ENCODE data around the gene DPF1. TPM values are rescaled to one million over a fixed set of nuclear protein-coding genes. Genes with fewer than 3 reads are reported as not detected.

The DPF1 gene
- total RNA-seq, 2 donors from 2014 or later: 3.3 to 4.5 TPM

DNA sequence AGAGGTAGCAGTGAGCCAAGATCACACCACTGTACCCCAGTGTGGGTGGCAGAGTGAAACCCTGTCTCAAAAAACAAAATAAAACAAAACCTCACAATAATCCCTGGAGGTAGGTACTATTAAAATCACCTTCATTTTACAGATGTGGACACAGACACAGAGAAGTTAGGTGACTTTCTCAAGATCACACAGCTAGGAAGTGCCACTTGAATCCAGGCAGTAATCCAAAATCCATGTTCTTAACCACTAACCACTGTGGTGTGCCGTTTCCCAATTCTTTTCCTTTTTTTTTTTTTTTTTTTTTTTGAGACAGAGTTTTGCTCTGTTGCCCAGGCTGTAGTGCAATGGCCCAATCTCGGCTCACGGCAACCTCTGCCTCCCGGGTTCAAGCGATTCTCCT, 23.1 kb upstream of the DPF1 start:
- H3K36me3 Mint-ChIP-seq (ENCODE audit: low read depth): no peaks in the 10 kb centered on the region
- H3K27ac ChIP-seq (ENCODE audit: low read depth, low read length): no peak overlapping the region
- peaks cover 12% of the 10 kb centered on the region for H3K27me3 Mint-ChIP-seq (ENCODE audit: insufficient read depth)
- WGBS, 2 experiments (ENCODE audit: insufficient coverage in 1 of 2, insufficient read length in 1 of 2): 77 to 92% methylated on average over 2 to 5 of the region's 5 CpGs
- H3K4me1 Mint-ChIP-seq: peaks cover 18% of the 10 kb centered on the region
- H3K36me3 ChIP-seq (ENCODE audit: control insufficient read depth, insufficient read depth, low read length): no peaks in the 10 kb centered on the region
- no peak overlapping the region for H3K27ac Mint-ChIP-seq
- TF ChIP-seq, protein P1, sequence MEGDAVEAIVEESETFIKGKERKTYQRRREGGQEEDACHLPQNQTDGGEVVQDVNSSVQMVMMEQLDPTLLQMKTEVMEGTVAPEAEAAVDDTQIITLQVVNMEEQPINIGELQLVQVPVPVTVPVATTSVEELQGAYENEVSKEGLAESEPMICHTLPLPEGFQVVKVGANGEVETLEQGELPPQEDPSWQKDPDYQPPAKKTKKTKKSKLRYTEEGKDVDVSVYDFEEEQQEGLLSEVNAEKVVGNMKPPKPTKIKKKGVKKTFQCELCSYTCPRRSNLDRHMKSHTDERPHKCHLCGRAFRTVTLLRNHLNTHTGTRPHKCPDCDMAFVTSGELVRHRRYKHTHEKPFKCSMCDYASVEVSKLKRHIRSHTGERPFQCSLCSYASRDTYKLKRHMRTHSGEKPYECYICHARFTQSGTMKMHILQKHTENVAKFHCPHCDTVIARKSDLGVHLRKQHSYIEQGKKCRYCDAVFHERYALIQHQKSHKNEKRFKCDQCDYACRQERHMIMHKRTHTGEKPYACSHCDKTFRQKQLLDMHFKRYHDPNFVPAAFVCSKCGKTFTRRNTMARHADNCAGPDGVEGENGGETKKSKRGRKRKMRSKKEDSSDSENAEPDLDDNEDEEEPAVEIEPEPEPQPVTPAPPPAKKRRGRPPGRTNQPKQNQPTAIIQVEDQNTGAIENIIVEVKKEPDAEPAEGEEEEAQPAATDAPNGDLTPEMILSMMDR (conservative IDR thresholded peaks at IDR 0.05): no peak
- H3K9me3 ChIP-seq (ENCODE audit: control insufficient read depth, low read length): no peaks in the 10 kb centered on the region
- H3K4me1 ChIP-seq (ENCODE audit: control insufficient read depth, insufficient read depth, low read length): peaks cover 5% of the 10 kb centered on the region
- H3K4me3 Mint-ChIP-seq: no peak overlapping the region
- DNase-seq: no peak
- no peak overlapping the region for H3K4me3 ChIP-seq (ENCODE audit: low read length)
- no peak overlapping the region for H3K9ac ChIP-seq (ENCODE audit: extremely low read depth, low read length, poor library complexity, severe bottlenecking)
- H3K9me3 Mint-ChIP-seq: no peaks in the 10 kb centered on the region
- H3K27me3 ChIP-seq (ENCODE audit: control insufficient read depth, insufficient read depth, low read length, poor library complexity, severe bottlenecking): no peaks in the 10 kb centered on the region

DNA sequence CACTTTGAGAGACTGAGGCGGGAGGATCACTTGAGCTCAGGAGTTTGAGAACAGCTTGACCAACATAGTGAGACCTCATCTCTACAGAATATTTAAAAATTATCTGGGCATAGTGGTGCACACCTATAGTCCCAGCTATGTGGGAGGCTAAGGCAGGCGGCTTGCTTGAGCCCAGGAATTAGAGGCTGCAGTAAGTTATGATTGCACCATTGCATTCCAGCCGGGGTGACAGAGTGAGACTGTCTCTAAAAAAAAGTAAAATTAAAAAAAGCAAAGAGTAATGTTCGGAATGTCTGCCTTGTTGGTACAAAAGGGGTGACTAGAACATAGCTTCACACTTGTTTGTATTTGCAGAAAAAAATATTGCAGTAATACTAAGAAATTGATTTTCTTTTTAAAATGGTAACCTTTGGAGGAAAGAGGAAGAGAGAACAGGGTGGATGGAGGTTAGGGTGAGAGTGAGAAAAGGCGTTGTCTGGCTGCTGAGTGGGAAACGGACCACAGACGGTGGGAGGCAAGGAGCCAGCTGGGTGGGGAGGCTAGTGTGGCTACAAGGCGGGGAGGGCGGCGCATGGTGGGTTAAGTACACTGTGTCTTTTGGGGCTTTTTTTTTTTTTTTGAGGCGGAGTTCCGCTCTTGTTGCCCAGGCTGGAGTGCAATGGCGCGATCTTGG, 21.9 kb upstream of the DPF1 start:
- Histone ChIP-seq H3K9me3 (ENCODE audit: control insufficient read depth, low read length) (no peaks in the 10 kb centered on the region), H3K27ac (ENCODE audit: low read depth, low read length) (no peak overlapping the region), H3K4me1 (ENCODE audit: control insufficient read depth, insufficient read depth, low read length) (peaks cover 5% of the 10 kb centered on the region), H3K4me3 (ENCODE audit: low read length) (no peak overlapping the region), H3K36me3 (ENCODE audit: control insufficient read depth, insufficient read depth, low read length) (no peaks in the 10 kb centered on the region), H3K9ac (ENCODE audit: extremely low read depth, low read length, poor library complexity, severe bottlenecking) (no peak overlapping the region), H3K27me3 (ENCODE audit: control insufficient read depth, insufficient read depth, low read length, poor library complexity, severe bottlenecking) (no peaks in the 10 kb centered on the region)
- Mint-ChIP-seq H3K36me3 (ENCODE audit: low read depth) (no peaks in the 10 kb centered on the region), H3K27me3 (ENCODE audit: insufficient read depth) (peaks cover 11% of the 10 kb centered on the region), H3K27ac (no peak overlapping the region), H3K9me3 (no peaks in the 10 kb centered on the region), H3K4me3 (no peak overlapping the region), H3K4me1 (peaks cover 9% of the 10 kb centered on the region)
- TF ChIP-seq, protein P1 (conservative IDR thresholded peaks at IDR 0.05): no peak
- DNase-seq: no peak
- WGBS, 2 experiments (ENCODE audit: insufficient coverage in 1 of 2, insufficient read length in 1 of 2): 88 to 90% methylated on average over 8 to 14 of the region's 14 CpGs

DNA sequence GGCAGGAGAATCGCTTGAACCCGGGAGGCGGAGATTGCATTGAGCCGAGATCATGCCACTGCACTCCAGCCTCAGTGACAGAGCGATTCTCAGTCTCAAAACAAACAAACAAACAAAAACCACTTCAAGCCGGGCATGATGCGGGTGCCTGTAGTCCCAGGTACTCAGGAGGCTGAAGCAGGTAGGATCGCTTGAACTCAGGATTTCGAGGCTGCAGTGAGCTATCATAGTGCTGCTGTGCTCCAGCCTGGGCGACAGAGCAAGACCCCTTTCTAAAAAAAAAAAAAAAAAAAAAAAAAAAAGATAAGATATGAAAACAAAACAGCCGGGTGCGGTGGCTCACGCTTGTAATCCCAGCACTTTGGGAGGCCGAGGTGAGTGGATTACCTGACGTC, 19.3 kb upstream of the DPF1 start:
- Histone ChIP-seq H3K36me3 (ENCODE audit: control insufficient read depth, insufficient read depth, low read length) (no peaks in the 10 kb centered on the region), H3K9ac (ENCODE audit: extremely low read depth, low read length, poor library complexity, severe bottlenecking) (no peak overlapping the region), H3K4me3 (ENCODE audit: low read length) (no peak overlapping the region), H3K9me3 (ENCODE audit: control insufficient read depth, low read length) (no peaks in the 10 kb centered on the region), H3K27me3 (ENCODE audit: control insufficient read depth, insufficient read depth, low read length, poor library complexity, severe bottlenecking) (no peaks in the 10 kb centered on the region), H3K4me1 (ENCODE audit: control insufficient read depth, insufficient read depth, low read length) (no peaks in the 10 kb centered on the region), H3K27ac (ENCODE audit: low read depth, low read length) (no peak overlapping the region)
- Mint-ChIP-seq H3K27ac (no peak overlapping the region), H3K4me3 (peak overlapping the region; percentile 25), H3K36me3 (ENCODE audit: low read depth) (no peaks in the 10 kb centered on the region), H3K4me1 (peaks cover 2% of the 10 kb centered on the region), H3K9me3 (no peaks in the 10 kb centered on the region), H3K27me3 (ENCODE audit: insufficient read depth) (peaks cover 18% of the 10 kb centered on the region)
- no peak for DNase-seq
- WGBS, 2 experiments (ENCODE audit: insufficient coverage in 1 of 2, insufficient read length in 1 of 2): 71 to 89% methylated on average over 8 to 14 of the region's 15 CpGs
- TF ChIP-seq, protein P1 (conservative IDR thresholded peaks at IDR 0.05): no peak

All from endodermal cell (in vitro differentiated cells).